Inflammatory macrophage treated with lipopolysaccharide for 4 hours (primary cell): ENCODE data around the gene TBX20.
"Not testable (repeated sequence)": the region's sequence is repeated elsewhere in the genome, so short reads cannot be mapped to it uniquely, and the experiment has no call there.

Experiments
- DNase-seq: peaks from one replicate; pipeline ENCODE4 v3.0.0-alpha.2; 2020

TBX20 gene

GRCh38 chr7:35255443-35256255 is 1.7 kb upstream of the TBX20 start:
- DNase-seq = no peak

DNA sequence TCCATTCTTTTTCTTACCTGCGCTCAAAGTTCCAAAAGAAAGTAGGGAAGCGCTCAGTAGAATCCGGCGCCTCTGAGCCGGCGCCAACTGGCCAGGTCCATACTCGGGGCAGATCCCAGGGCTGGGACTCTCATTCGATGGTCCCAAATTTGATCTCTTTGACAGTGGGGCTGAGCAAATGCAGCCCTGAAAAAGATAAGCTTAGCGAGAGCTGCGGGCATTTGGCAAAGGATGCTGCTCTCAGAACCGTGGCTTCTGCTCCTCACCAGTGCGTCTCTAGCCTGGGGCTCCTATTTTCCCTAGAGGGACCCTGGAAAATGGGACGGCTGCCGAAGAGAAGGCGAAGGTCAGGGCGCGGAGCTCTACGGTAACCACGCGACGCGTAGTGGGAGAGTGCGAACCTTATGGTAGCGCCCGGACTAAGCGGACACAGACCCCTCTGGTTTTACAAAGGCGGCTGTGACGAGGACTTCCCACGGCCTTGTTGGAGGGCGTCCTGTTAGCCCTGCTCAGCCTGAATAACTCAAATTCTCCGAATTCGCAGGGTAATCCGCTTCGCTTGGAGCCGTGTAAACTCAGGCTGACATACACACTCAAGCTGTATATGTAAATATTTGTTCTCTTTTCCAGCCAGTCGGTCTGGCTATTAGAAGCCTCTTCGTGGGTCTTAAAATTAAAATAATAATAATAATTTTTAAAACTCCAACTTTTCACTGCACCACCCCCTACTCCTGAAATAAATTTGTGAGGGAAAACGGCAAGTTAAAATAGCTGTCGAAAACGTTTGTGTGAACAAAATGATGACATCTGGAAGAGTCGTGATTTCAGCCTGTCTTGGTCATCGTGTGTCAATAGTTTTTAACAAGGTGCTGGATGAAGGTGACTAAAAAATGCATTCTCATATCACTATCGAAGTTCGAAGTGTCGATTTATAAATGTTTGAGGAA is 869 bp upstream of the TBX20 start:
- DNase-seq = no peak

DNA sequence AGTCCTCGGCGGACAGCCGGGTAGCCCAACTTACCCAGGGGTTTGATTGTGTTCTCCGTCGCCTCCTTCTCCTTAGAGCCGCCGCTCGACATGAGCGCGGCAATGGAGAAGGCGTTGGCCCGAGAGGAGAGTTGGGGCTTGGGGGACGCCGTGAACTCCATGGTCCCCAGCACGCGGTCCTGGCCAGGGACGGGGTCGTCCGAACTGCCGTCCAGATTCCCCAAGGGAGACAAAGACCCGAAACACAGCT is 515 bp downstream of the TBX20 start:
- no peak for DNase-seq

DNA sequence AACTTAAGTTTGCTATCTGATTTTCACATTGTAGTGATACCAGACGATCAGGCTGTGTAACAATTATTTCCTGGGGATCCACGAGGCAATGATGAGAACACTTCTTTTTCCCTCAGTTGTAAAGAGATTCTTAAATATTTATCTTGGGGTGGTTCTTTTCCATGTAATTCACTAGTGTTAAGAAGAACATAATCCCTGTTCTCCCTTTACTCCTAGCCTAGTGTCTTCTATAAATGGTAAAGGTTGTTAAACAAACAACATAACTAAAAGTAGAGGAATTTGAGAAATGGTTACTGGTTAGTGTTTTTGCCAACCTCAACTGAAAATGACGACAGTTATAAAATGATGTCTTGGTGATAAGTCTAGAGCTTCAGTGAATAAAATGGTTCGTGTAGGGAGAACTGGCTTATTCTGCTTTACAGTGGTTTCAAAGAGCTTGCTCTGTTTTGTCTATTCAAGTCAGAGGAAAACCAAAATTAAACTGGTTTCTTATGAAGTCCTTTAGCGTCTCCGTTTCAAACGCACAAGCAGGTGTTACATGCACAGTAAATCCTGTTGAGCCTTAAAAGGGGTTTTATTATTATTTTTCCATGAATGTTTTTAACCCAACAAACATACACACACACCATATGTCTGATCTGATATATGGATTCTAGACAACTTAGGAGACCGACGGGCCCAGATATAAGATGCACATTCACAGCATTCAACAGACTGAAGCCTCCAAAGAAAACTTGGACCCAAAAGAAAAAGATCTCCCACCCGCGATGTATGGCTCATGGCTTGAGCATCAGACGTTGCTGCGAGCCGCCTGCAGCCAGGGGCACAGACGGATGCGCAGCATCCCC is 1.1 kb downstream of the TBX20 start:
- DNase-seq = no peak

GRCh38 chr7:35251606-35252310 is 2.1 kb downstream of the TBX20 start:
- DNase-seq = no peak

- DNase-seq = no peak
These were observed 3.0 kb downstream of the TBX20 start for GRCh38 chr7:35250941-35251340.

DNA sequence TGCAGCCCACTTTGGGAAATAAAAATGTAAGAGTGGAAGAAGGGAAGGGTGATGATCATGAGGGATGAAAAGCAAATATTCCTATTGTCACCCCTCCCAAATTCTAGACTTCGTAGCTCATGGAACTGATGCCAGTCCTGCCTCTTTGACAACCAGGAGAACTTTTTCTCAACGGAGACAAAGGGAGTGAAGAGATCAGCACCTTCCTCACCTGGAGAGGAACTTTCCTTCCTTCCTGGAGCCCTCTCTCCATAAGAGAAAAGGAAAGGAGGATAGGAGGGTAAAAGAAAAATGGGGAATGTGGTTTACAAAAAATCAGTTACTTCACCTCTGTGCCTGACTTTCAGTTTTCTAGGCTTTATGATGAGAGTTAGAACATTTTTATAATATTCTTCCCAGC is 3.4 kb downstream of the TBX20 start:
- DNase-seq = no peak

GRCh38 chr7:35249537-35249907 is 4.4 kb downstream of the TBX20 start:
- no peak for DNase-seq

DNA sequence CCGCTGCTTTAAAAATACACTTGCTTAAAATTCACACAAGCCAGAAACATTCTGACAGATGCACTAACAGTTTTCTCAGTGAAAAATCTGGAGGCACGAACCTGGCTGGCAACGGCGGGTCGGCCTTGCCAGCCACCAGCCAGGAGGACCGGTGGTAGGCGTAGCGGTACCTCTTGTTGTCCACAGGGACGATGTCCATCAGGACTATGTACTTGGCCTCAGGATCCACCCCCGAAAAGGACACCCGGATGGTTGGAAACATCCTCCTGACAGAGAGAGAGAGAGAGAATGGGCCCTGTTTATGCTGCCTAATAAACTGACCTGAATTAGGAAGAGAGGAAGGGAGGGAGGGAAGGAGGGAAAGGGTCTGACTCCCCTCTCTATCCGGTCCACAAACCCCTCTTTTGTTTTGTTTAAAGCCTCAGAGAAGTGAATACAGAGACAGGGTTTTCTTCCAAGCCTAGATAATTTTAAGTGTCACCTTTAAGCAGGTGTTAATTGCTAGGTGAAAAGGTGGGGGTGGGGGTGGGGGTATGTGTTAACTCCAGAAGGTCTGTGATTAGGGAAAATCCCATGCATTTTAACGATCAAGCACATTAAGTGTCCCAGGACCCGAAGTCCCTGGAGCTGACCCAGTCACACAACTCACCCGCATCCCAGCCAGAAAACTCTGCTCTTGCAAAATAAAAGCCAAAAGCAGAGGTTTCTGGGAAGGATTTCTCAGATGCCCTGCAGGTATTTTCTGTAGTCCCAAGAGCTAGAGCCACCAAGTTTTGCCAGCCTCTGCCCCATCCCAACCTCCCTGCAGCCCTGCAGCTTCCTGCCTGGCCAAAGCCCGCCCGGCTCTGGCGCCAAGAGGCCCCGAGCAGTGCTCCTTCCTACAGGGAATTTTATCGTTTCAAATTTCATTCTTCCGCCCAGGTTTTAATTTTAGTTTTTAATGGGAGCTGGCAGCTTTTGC is 5.0 kb downstream of the TBX20 start:
- no peak for DNase-seq

GRCh38 chr7:35246819-35247218 is 7.1 kb downstream of the TBX20 start:
- no peak for DNase-seq

DNA sequence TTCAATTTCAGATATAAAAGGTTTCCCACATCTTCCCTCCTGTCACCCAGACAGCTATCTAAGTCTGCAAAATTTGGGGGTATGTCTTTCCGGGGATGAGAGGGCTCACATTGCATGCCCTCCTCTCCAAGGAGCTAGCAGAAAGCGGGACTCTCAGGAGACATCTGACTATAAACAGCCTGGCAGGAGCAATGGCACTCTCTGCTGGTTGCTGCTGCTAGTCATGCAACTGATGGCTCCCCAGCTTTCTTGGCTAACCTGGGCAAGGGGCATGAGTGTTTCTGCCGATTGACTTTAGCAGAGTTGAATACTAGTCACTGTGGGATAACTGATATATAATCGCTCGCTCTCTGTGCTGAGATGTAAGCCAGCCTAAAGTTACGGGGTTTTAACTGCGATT is 12.0 kb downstream of the TBX20 start:
- no peak for DNase-seq

- no peak for DNase-seq
These were observed 12.5 kb downstream of the TBX20 start for GRCh38 chr7:35241436-35241835.

GRCh38 chr7:35241008-35241407 is 12.9 kb downstream of the TBX20 start:
- DNase-seq = not testable (repeated sequence)

DNA sequence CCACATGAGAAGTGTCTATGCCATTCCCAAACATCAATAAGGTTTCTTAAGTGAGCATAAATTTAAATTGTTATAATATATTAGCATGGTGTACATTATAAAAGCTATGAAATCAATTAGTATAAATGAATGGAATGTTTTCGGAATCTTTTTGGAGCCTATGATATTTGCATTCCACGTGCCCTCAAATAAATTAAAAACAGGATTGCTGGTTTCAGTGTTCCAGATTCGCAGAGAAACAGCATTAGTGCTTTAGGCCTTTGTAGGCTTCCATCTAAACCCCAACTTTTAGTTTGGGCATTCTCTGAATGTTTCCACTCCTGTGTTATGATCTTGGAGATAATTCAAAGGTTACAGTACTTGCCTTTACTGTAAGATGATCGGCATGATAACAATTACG is 15.4 kb downstream of the TBX20 start:
- DNase-seq = not testable (repeated sequence)

DNA sequence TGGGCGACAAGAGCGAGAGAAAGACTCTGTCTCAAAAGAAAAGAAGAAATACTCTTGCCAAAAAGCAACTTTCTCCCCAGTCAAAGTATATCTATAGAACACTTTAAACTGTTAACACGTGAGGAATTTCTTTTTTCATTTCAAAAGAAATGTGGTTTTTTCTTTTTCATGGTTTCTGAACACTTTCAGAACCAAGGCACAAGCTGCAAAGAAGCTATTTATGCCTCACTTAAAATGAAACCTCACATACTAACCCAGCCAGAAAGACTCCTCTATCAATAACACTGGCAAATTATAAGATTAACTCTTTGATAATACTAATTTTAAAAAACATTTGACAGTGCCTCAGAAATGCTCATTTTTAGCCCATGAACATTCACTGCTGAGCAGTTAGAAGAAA is 20.9 kb downstream of the TBX20 start:
- no peak for DNase-seq

DNA sequence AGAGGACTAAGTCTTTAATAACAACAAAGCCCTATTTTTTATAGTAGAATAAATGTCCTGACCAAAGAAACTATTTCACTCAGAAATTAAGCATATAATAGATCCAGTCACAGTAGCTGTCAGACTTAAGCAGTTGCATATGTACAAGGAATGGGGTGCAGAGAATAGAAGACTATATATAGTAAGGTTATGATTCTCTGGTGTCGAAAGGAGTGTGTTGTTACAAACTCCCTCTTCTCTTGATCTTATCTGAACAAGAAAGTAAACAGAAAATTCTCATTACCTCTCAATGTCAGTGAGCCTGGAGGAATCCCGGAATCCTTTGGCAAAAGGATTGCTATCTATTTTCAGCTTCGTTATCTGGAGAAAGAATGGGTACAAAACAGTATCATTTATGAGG is 22.7 kb downstream of the TBX20 start:
- not testable (repeated sequence) for DNase-seq

DNA sequence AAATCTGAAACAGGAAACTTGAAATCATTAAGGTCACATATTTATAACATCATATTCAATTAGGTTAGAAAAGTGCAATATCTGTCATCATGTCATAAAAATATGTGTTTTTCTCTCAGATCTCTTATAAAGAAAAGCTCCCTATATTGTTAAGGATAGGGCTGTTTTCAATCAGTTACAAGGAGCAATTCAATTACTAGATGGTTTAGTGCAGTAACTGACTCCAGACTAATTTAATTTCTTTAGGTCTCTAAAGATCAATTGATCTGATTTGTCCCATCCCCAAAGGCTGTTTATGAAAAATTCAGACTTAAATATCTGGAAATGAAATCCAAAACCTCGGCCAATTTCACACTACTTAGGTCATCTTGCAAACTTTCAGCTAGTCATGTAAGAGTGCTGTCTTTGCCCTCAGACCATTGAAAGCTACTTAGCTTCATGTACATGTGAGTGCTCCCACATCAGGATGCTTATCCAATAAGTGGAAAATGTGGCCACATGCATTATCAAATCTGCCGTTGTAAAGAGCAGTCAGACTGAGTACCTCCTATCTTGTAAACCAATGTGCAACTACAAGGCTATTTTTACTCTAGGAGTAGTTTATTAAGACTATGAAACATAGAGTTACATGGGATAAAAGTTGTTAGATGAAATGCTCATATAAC is 24.7 kb downstream of the TBX20 start:
- DNase-seq = not testable (repeated sequence)

DNA sequence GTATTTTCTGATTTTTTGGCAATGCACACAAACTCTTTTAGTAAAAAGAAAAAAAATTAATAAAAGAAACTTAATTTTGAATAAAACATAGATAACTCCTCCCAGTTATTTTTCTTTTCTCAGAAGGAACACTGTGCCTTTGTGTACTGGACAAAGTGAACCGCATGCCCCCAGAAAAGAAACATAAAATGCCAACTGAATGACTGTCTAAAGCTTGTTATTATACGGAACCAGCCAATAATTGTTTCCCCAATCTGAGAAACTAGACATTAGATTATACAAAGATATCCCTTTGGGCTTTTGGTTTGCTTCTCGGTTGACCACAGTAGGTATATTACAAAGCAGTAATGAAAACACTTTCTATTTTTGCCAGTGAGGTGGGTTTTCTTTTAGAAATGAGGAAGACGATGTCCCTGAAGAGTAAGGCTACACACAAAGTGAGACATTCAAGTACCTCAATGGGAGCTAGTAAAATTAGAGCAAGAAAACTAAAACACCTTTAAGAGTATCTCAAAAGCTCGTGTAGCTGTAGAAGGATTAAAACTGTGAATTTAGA is 25.3 kb downstream of the TBX20 start:
- not testable (repeated sequence) for DNase-seq

GRCh38 chr7:35227438-35227837 is 26.5 kb downstream of the TBX20 start:
- not testable (repeated sequence) for DNase-seq

DNA sequence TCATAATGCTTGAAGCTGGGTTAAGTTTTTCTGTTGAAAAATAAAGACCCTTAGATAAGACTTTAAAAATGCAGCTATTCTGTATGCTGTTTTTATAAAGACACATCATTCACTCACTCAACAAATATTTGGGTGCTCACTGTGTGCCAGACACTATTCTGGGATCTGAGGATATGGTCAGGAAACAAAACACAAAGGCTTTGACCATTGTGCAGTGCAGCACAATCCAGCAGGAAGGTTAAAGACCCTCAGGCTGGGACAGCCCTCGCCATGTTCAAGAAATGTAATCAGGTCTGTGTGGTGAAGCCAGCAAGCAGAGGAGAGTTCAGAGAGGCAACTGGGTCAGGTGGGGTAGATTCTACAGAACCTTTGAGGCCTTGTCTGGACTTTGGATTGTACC is 31.5 kb downstream of the TBX20 start:
- DNase-seq = not testable (repeated sequence)

GRCh38 chr7:35220176-35220575 is 33.7 kb downstream of the TBX20 start:
- not testable (repeated sequence) for DNase-seq
